HL-60 (cell line): ENCODE measurements around the gene WDR33.

ENCODE experiments used
- DNase-seq, 2 experiments: peaks; one replicate each; pipeline ENCODE4 v3.0.0-alpha.2; 2010 to 2020; ENCODE audit warnings: low read depth in 1 of 2, low spot score in 1 of 2
- H3K27ac ChIP-seq: fragments of 250-450 bp; sonication (Bioruptor Pico); replicated peaks from 2 replicates; pipeline ENCODE4 v1.5.1; 2020; ENCODE audit warnings: mild to moderate bottlenecking, moderate library complexity
- H3K27me3 ChIP-seq: fragments of 250-450 bp; sonication (Bioruptor Pico); 2 replicates; pipeline ENCODE4 v1.5.1; 2021; ENCODE audit warnings: mild to moderate bottlenecking, moderate library complexity; ENCODE audit not compliant: insufficient read depth, poor library complexity, severe bottlenecking
- H3K4me3 ChIP-seq: replicated peaks from 2 replicates; pipeline ENCODE4 v1.5.1; 2011; ENCODE audit warnings: mild to moderate bottlenecking, control low read depth, low read length; ENCODE audit not compliant: insufficient read depth
- CTCF ChIP-seq: IDR thresholded peaks from one replicate; pipeline ENCODE4 v1.5.1; 2011; ENCODE audit warnings: low read length, control low read depth, inconsistent platforms; ENCODE audit not compliant: insufficient read depth
- GABPA ChIP-seq: IDR thresholded peaks from 2 replicates; pipeline ENCODE4 v1.6.1; 2012; ENCODE audit warnings: low read depth
- POLR2AphosphoS5 ChIP-seq: IDR thresholded peaks from 2 replicates; pipeline ENCODE4 v1.6.1; 2012; ENCODE audit warnings: low read depth
- REST ChIP-seq: IDR thresholded peaks from 2 replicates; pipeline ENCODE4 v1.6.1; 2012; ENCODE audit warnings: low read depth; ENCODE audit not compliant: insufficient replicate concordance
- SPI1 ChIP-seq: IDR thresholded peaks from 2 replicates; pipeline ENCODE4 v1.6.1; 2012; ENCODE audit warnings: low read depth, mild to moderate bottlenecking, borderline replicate concordance

WDR33 gene

GRCh38 chr2:127715778-127716449 is 95.1 kb downstream of the WDR33 start:
- H3K4me3 ChIP-seq: no peak overlapping the region
- TF ChIP-seq SPI1: no peak
- TF ChIP-seq POLR2AphosphoS5: no peak
- TF ChIP-seq GABPA: no peak
- TF ChIP-seq REST: no peak
- TF ChIP-seq CTCF: no peak
- H3K27ac ChIP-seq: no peak overlapping the region
- DNase-seq: no peak
- H3K27me3 ChIP-seq: no peaks in the 10 kb centered on the region

- no peaks in the 10 kb centered on the region for H3K27me3 ChIP-seq
- no peak for TF ChIP-seq CTCF
- no peak for TF ChIP-seq POLR2AphosphoS5
- no peak for TF ChIP-seq REST
- TF ChIP-seq GABPA: no peak
- no peak for TF ChIP-seq SPI1
- no peak for DNase-seq
- no peak overlapping the region for H3K4me3 ChIP-seq
- H3K27ac ChIP-seq: no peak overlapping the region
Measured at GRCh38 chr2:127713562-127713961, 97.4 kb downstream of the WDR33 start.

GRCh38 chr2:127712999-127713398 is 98.0 kb downstream of the WDR33 start:
- DNase-seq: no peak
- Histone ChIP-seq H3K4me3 (no peak overlapping the region), H3K27ac (no peak overlapping the region), H3K27me3 (no peaks in the 10 kb centered on the region)
- TF ChIP-seq POLR2AphosphoS5 (no peak), CTCF (no peak), REST (no peak), GABPA (no peak), SPI1 (no peak)
